B cell (primary cell): Measurements from ENCODE around the gene PSMD9. TPM values are rescaled to one million over a fixed set of nuclear protein-coding genes. Genes with fewer than 3 reads are reported as not detected.
A peak's percentile ranks its signal among the peaks of the same experiment; 100 is the strongest.

Experiments
- ATAC-seq: fragments of 200-7000 bp; cut with Tn5 transposase; one replicate; pipeline ENCODE4 v1.10.0; 2021; ENCODE audit warnings: low read depth, mild to moderate bottlenecking, moderate number of reproducible peaks, moderate library complexity
- CTCF ChIA-PET: fragments of 350-600 bp; sonication (Branson Sonifier 250); formaldehyde crosslinking; loops from one replicate; lab custom pipeline; 2021; ENCODE audit warnings: antibody characterized with exemption, inconsistent platforms; lab: Charles Lee
- POLR2A ChIA-PET: fragments of 350-600 bp; sonication (Branson Sonifier 250); formaldehyde crosslinking; loops from one replicate; lab custom pipeline; 2021; ENCODE audit warnings: antibody characterized with exemption; lab: Charles Lee
- DNase-seq: peaks from one replicate; pipeline ENCODE4 v3.0.0; 2013
- H2AFZ ChIP-seq: 2 replicates; pipeline ENCODE4 v1.6.1; 2012; ENCODE audit warnings: mild to moderate bottlenecking, low read depth, low read length; ENCODE audit not compliant: insufficient read depth, poor library complexity, severe bottlenecking
- H3K27ac ChIP-seq, 2 donors: 1 replicate in 1 of 2; 2 replicates in 1 of 2; pipeline ENCODE4 v1.5.1; 2012 to 2013; ENCODE audit warnings: low read length in 2 of 2, mild to moderate bottlenecking in 2 of 2, moderate library complexity in 1 of 2
- H3K27me3 ChIP-seq, 4 experiments: fragments of 200-600 bp in 1 of 4; sonication (generic) in 1 of 4; replicated peaks in 1 of 4; 1 replicate in 2 of 4; 2 replicates in 2 of 4; pipeline versions ENCODE4 v1.6.1 to v1.7.0; 2013 to 2016; ENCODE audit warnings: low read length in 3 of 4, mild to moderate bottlenecking in 2 of 4, mixed read lengths in 1 of 4, moderate library complexity in 1 of 4; ENCODE audit not compliant: insufficient read depth in 4 of 4, control insufficient read depth in 3 of 4; ENCODE audit errors: control extremely low read depth in 1 of 4
- H3K36me3 ChIP-seq, 2 experiments: replicated peaks in 1 of 2; 1 replicate in 1 of 2; 2 replicates in 1 of 2; pipeline versions ENCODE4 v1.6.1 to v1.7.1; 2013; ENCODE audit warnings: low read length in 1 of 2; ENCODE audit not compliant: insufficient read depth in 2 of 2, control insufficient read depth in 1 of 2; ENCODE audit errors: control extremely low read depth in 1 of 2, extremely low read depth in 1 of 2
- H3K4me1 ChIP-seq, 2 donors: fragments of 200-600 bp in 1 of 2; sonication (generic) in 1 of 2; 1 replicate in 1 of 2; 2 replicates in 1 of 2; pipeline versions ENCODE4 v1.5.1 to v1.6.1; 2013 to 2017; ENCODE audit warnings: low read length in 2 of 2; ENCODE audit not compliant: control insufficient read depth in 2 of 2, insufficient read depth in 2 of 2
- H3K4me2 ChIP-seq: replicated peaks from 2 replicates; pipeline ENCODE3; 2012; ENCODE audit warnings: mild to moderate bottlenecking, low read depth, low read length; ENCODE audit not compliant: poor library complexity, severe bottlenecking
- H3K4me3 ChIP-seq, 5 experiments: fragments of 200-600 bp in 1 of 5; sonication (generic) in 1 of 5; 1 replicate in 3 of 5; 2 replicates in 2 of 5; pipeline versions ENCODE4 v1.5.1 to v1.7.0; 2011 to 2016; ENCODE audit warnings: low read length in 4 of 5, mild to moderate bottlenecking in 4 of 5, low read depth in 2 of 5, control low read depth in 1 of 5, moderate library complexity in 1 of 5; ENCODE audit not compliant: insufficient read depth in 1 of 5; ENCODE audit errors: control extremely low read depth in 1 of 5, extremely low read depth in 1 of 5
- H3K79me2 ChIP-seq: fragments of 200-600 bp; sonication (generic); one replicate; pipeline ENCODE4 v1.6.0; 2016; ENCODE audit warnings: low read length; ENCODE audit not compliant: control insufficient read depth, insufficient read depth
- H3K9ac ChIP-seq: fragments of 200-600 bp; sonication (generic); 2 replicates; pipeline ENCODE4 v1.6.1; 2017; ENCODE audit warnings: mild to moderate bottlenecking, low read length, moderate library complexity
- H3K9me3 ChIP-seq, 3 donors: one replicate each; pipeline versions ENCODE4 v1.6.1 to v1.7.1; 2013; ENCODE audit warnings: low read length in 2 of 3; ENCODE audit not compliant: control insufficient read depth in 2 of 3, insufficient read depth in 1 of 3; ENCODE audit errors: control extremely low read depth in 1 of 3
- H4K20me1 ChIP-seq: 2 replicates; pipeline ENCODE4 v1.6.0; 2012; ENCODE audit warnings: mild to moderate bottlenecking, low read length; ENCODE audit not compliant: insufficient read depth, control insufficient read depth, poor library complexity, severe bottlenecking
- H3K27ac Mint-ChIP-seq: one replicate; pipeline ENCODE4 v1.8.0; 2021; ENCODE audit warnings: mixed read lengths
- H3K27me3 Mint-ChIP-seq: one replicate; pipeline ENCODE4 v1.8.0; 2021; ENCODE audit warnings: mixed read lengths
- H3K4me1 Mint-ChIP-seq: one replicate; pipeline ENCODE4 v1.8.0; 2021; ENCODE audit warnings: mixed read lengths
- H3K4me3 Mint-ChIP-seq: one replicate; pipeline ENCODE4 v1.8.0; 2021; ENCODE audit warnings: mixed read lengths
- H3K9me3 Mint-ChIP-seq: one replicate; pipeline ENCODE4 v1.8.0; 2022; ENCODE audit warnings: mixed read lengths; ENCODE audit not compliant: insufficient read depth
- CTCF ChIP-seq: fragments of 200-600 bp; IDR thresholded peaks from one replicate; pipeline ENCODE4 v1.8.0; 2022; ENCODE audit warnings: antibody characterized with exemption, mild to moderate bottlenecking
- EZH2 ChIP-seq: IDR thresholded peaks from 2 replicates; pipeline ENCODE4 v1.6.1; 2012; ENCODE audit warnings: borderline replicate concordance, low read depth, mild to moderate bottlenecking, moderate library complexity, low read length; ENCODE audit not compliant: insufficient read depth, poor library complexity, severe bottlenecking
- WGBS: methylation state at CpG from one replicate; pipeline ENCODE4 v1.1.5; 2013; ENCODE audit warnings: missing lambda C conversion rate; ENCODE audit not compliant: insufficient coverage; 5-methylcytosine and 5-hydroxymethylcytosine counted together
- intact Hi-C: fragments of 100-400 bp; cut with micrococcal nuclease; formaldehyde crosslinking; loops from one replicate; pipeline ENCODE4 v1.10.0; 2022
- polyA minus RNA-seq: library from RNA; depleted of rRNA, polyadenylated mRNA; stranded (reverse); fragments of >200 nt; gene quantifications from 2 replicates; pipeline ENCODE4 v1.2.3, GENCODE V29; 2012
- polyA plus RNA-seq: library from polyadenylated mRNA; depleted of rRNA; stranded (reverse); fragments of >200 nt; gene quantifications from 2 replicates; pipeline ENCODE4 v1.2.3, GENCODE V29; 2012
- total RNA-seq, 2 donors: library from RNA; stranded (reverse); fragments of 120-200 nt in 1 of 2; gene quantifications; 1 replicate in 1 of 2; 2 replicates in 1 of 2; pipeline versions ENCODE4 v1.2.3 to v1.2.4, GENCODE V29; 2013 to 2022

Gene PSMD9
- total RNA-seq (37.1 and 38.2 TPM in 2 replicates), polyA plus RNA-seq (81.6 and 83.4 TPM in 2 replicates), polyA minus RNA-seq (40.7 and 43.7 TPM in 2 replicates)
- 44.4 TPM for total RNA-seq (2013)

- H4K20me1 ChIP-seq: peaks cover 3% of the 10 kb centered on the region
- peaks cover 0 to 3% (median 0%) of the 10 kb centered on the region in 3 donors for H3K9me3 ChIP-seq
- peaks cover 32% of the 10 kb centered on the region for H3K4me1 Mint-ChIP-seq
- POLR2A ChIA-PET: interaction anchor here (0.6 to 1.5 kb wide), 8 partner anchors 47 to 243 kb away, joined by 3 to 8 read pairs (median 3); no protein-coding TSS in a partner anchor
- peaks cover 29% of the 10 kb centered on the region for H3K79me2 ChIP-seq
- under 1% methylated on average over 66 of the region's 67 CpGs for WGBS
- H3K36me3 ChIP-seq: peaks cover 0 to 5% of the 10 kb centered on the region in 2 experiments
- H3K4me2 ChIP-seq: peak within 1 kb of the TSS; percentile 83
- peak within 1 kb of the TSS; percentile 70 to 92 (median 78) for H3K4me3 ChIP-seq
- TF ChIP-seq CTCF (peak; percentile 68), EZH2 (no peak)
- ATAC-seq (peak; percentile 96), DNase-seq (peak; percentile 98)
- peak within 1 kb of the TSS; percentile 80 for H3K9ac ChIP-seq
- H3K27ac Mint-ChIP-seq: peak within 1 kb of the TSS; percentile 99
- peak within 1 kb of the TSS; percentile 99 for H3K4me3 Mint-ChIP-seq
- CTCF ChIA-PET: interaction anchor here (0.6 to 3.5 kb wide), 13 partner anchors 9 to 193 kb away, joined by 3 to 42 read pairs (median 4); partner anchors contain the start of gene RHOF
- H2AFZ ChIP-seq: peak within 1 kb of the TSS; percentile 84
- H3K27ac ChIP-seq: peak within 1 kb of the TSS; percentile 86 to 95
- peaks cover 15 to 19% of the 10 kb centered on the region in 2 donors for H3K4me1 ChIP-seq
- no peaks in the 10 kb centered on the region for H3K9me3 Mint-ChIP-seq
- no peaks in the 10 kb centered on the region for H3K27me3 Mint-ChIP-seq
- H3K27me3 ChIP-seq: peaks cover 0 to 5% (median 0%) of the 10 kb centered on the region in 4 experiments
- intact Hi-C loops: loop anchor here (1.0 to 5.0 kb wide), 8 partner anchors 30 to 1201 kb away; partner anchors contain the start of genes ANAPC5, CFAP251, MLEC and MLXIP
These were observed at the start of gene PSMD9 for GRCh38 chr12:121888478-121889273. Gene PSMD9 (plus strand): TSS chr12:121888790. CDS start chr12:121888857, 67 bp downstream.
